HG03196 (cell line): ENCODE results near the gene BMP8B.
A peak's percentile ranks its signal among the peaks of the same experiment; 100 is the strongest.

ENCODE experiments used
- ATAC-seq: cut with Tn5 transposase; IDR thresholded peaks from one replicate; pipeline ENCODE4 v1.9.1; 2021; ENCODE audit not compliant: unreplicated experiment

Gene BMP8B

GRCh38 chr1:39760074-39761008, 28.3 kb downstream of the BMP8B start:
- ATAC-seq = no peak

- ATAC-seq = no peak
Measured at GRCh38 chr1:39759436-39759726, 29.3 kb downstream of the BMP8B start.

- ATAC-seq = no peak
Measured at GRCh38 chr1:39758556-39759435, 29.9 kb downstream of the BMP8B start.

GRCh38 chr1:39757501-39757900, 31.2 kb downstream of the BMP8B start:
- ATAC-seq = no peak

- ATAC-seq = no peak
Measured at GRCh38 chr1:39755965-39756659, 32.6 kb downstream of the BMP8B start.

- ATAC-seq = no peak
Measured at GRCh38 chr1:39754906-39755504, 33.7 kb downstream of the BMP8B start.

- no peak for ATAC-seq
Measured at GRCh38 chr1:39754026-39754570, 34.6 kb downstream of the BMP8B start.

GRCh38 chr1:39753132-39754025, 35.3 kb downstream of the BMP8B start:
- no peak for ATAC-seq

GRCh38 chr1:39752703-39753102, 36.0 kb downstream of the BMP8B start:
- no peak for ATAC-seq

- ATAC-seq = no peak
Measured at GRCh38 chr1:39751595-39751994, 37.1 kb downstream of the BMP8B start.

- ATAC-seq = no peak
Measured at GRCh38 chr1:39745016-39745670, 43.5 kb downstream of the BMP8B start.

- ATAC-seq = peak; percentile 78
Measured at GRCh38 chr1:39738622-39739366, 49.9 kb downstream of the BMP8B start, which contains the start of gene PPIE. PPIE (plus strand) TSS chr1:39738882; CDS start chr1:39738901, 19 bp downstream.

- no peak for ATAC-seq
Measured at GRCh38 chr1:39737546-39738169, 51.0 kb downstream of the BMP8B start.

- no peak for ATAC-seq
Measured at GRCh38 chr1:39735731-39736130, 52.9 kb downstream of the BMP8B start.

GRCh38 chr1:39733161-39733560, 55.5 kb downstream of the BMP8B start:
- no peak for ATAC-seq

GRCh38 chr1:39732730-39733129, 55.9 kb downstream of the BMP8B start:
- no peak for ATAC-seq

- ATAC-seq = no peak
Measured at GRCh38 chr1:39729842-39730241, 58.8 kb downstream of the BMP8B start.

- no peak for ATAC-seq
Measured at GRCh38 chr1:39729030-39729429, 59.6 kb downstream of the BMP8B start.
